Spleen (tissue), 11 donors: ENCODE measurements around the gene ALDH4A1. TPM values are rescaled to one million over a fixed set of nuclear protein-coding genes. Genes with fewer than 3 reads are reported as not detected.
A peak's percentile ranks its signal among the peaks of the same experiment; 100 is the strongest.

Experiments used
- DNase-seq: peaks from one replicate; pipeline ENCODE4 v3.0.0-alpha.2; 2020
- H3K27ac ChIP-seq, 8 donors: fragments of 200-600 bp; sonication (generic) in 7 of 8; 1 replicate in 4 of 8; 2 replicates in 4 of 8; pipeline versions ENCODE4 v1.5.0 to v1.8.0; 2016 to 2021; ENCODE audit warnings: inconsistent platforms in 4 of 8, mild to moderate bottlenecking in 4 of 8, moderate library complexity in 1 of 8
- H3K27me3 ChIP-seq, 7 donors: fragments of 200-600 bp; sonication (generic) in 6 of 7; replicated peaks in 1 of 7; 1 replicate in 4 of 7; 2 replicates in 3 of 7; pipeline versions ENCODE4 v1.5.0 to v1.8.0; 2016 to 2021; ENCODE audit warnings: inconsistent platforms in 3 of 7, mild to moderate bottlenecking in 1 of 7
- H3K36me3 ChIP-seq, 6 donors: fragments of 200-600 bp; sonication (generic) in 5 of 6; 1 replicate in 4 of 6; 2 replicates in 2 of 6; pipeline versions ENCODE4 v1.5.0 to v1.8.0; 2016 to 2021; ENCODE audit warnings: inconsistent platforms in 2 of 6
- H3K4me1 ChIP-seq, 6 donors: fragments of 200-600 bp; sonication (generic) in 5 of 6; 1 replicate in 3 of 6; 2 replicates in 3 of 6; pipeline versions ENCODE4 v1.5.0 to v1.8.0; 2016 to 2021; ENCODE audit warnings: inconsistent platforms in 3 of 6
- H3K4me3 ChIP-seq, 8 donors: fragments of 200-600 bp; sonication (generic) in 7 of 8; 1 replicate in 4 of 8; 2 replicates in 4 of 8; pipeline versions ENCODE4 v1.5.0 to v1.8.0; 2016 to 2021; ENCODE audit warnings: inconsistent platforms in 4 of 8, mild to moderate bottlenecking in 4 of 8, moderate library complexity in 2 of 8
- H3K9me3 ChIP-seq, 8 donors: fragments of 200-600 bp; sonication (generic) in 7 of 8; 1 replicate in 4 of 8; 2 replicates in 4 of 8; pipeline versions ENCODE4 v1.5.0 to v1.8.0; 2016 to 2021; ENCODE audit warnings: inconsistent platforms in 4 of 8
- POLR2A ChIP-seq, 3 donors: fragments of 450-650 bp; IDR thresholded peaks; one replicate each; pipeline ENCODE4 v1.5.1; 2017; ENCODE audit warnings: antibody characterized with exemption in 3 of 3, mild to moderate bottlenecking in 1 of 3
- POLR2AphosphoS5 ChIP-seq, 3 donors: sonication (generic); formaldehyde crosslinking; IDR thresholded peaks; one replicate each; pipeline ENCODE4 v1.5.1; 2017; ENCODE audit warnings: antibody characterized with exemption in 3 of 3
- WGBS, 5 donors: extraction: QIAGEN DNeasy Blood & Tissue Kit in 3 of 5; methylation state at CpG; one replicate each; pipeline versions ENCODE4 v1.1.5 to v1.1.7; 2013 to 2018; 5-methylcytosine and 5-hydroxymethylcytosine counted together
- intact Hi-C: fragments of 100-400 bp; cut with DNase I; formaldehyde crosslinking; loops from one replicate; pipeline ENCODE4 v1.15.0; 2023; ENCODE audit warnings: low total_unique reads
- polyA plus RNA-seq, 3 donors: library from polyadenylated mRNA; stranded (reverse); fragments of 200-250 nt; gene quantifications; one replicate each; pipeline ENCODE4 v1.2.1, GENCODE V29; 2013
- total RNA-seq, 7 donors: library from RNA; depleted of rRNA in 3 of 7; stranded (reverse); fragments of >200 nt in 3 of 7; fragmentation: NEBNext Ultra II Directional in 4 of 7; extraction: Animal tissue kit (Norgen Biotek cat#: 25700) in 4 of 7; gene quantifications; one replicate each; pipeline versions ENCODE4 v1.1.0 to v1.2.1, GENCODE V29; 2016 to 2021
- TF ChIP-seq, protein P1 (sequence below), 11 experiments: fragments of 200-600 bp in 7 of 11; fragments of 450-650 bp in 4 of 11; sonication (generic) in 4 of 11; IDR thresholded peaks in 8 of 11; conservative IDR thresholded peaks in 3 of 11; 1 replicate in 7 of 11; 2 replicates in 4 of 11; pipeline versions ENCODE4 v1.4.0 to v1.8.0; 2016 to 2021; ENCODE audit warnings: antibody characterized with exemption in 11 of 11, inconsistent platforms in 4 of 11, mild to moderate bottlenecking in 1 of 11
- donor health status: healthy with polysubstance abuse.
- donor health status: DM: no; HTN: no; CAD: no; lungs with moderate emphysema.
- donor health status: DM: no; HTN: no; CAD: no.
- donor health status: Bipolar disorder and iron deficiency.
- donor health status: healthy.
- donor health status: DM: no; HTN: no; CAD: no.
- donor health status: DM: yes; HTN: yes; CAD: no.

Gene ALDH4A1
- total and polyA plus RNA-seq, 10 donors = 3.5 to 11.2 (median 8.0) TPM

GRCh38 chr1:18831656-18832055 is 70.7 kb downstream of the ALDH4A1 start:
- no peaks in the 10 kb centered on the region for H3K4me1 ChIP-seq
- no peaks in the 10 kb centered on the region for H3K36me3 ChIP-seq
- no peak overlapping the region for H3K4me3 ChIP-seq
- peaks cover 0 to 56% (median 0%) of the 10 kb centered on the region in 7 donors for H3K27me3 ChIP-seq
- WGBS, 5 donors = 60 to 100% (median 85%) methylated on average over 1 to 2 of the region's 2 CpGs
- H3K27ac ChIP-seq = no peak overlapping the region
- intact Hi-C loops = no loop called here
- TF ChIP-seq POLR2AphosphoS5 (IDR thresholded peaks at IDR 0.05) (no peak), POLR2A (IDR thresholded peaks at IDR 0.05) (no peak)
- TF ChIP-seq, protein P1, sequence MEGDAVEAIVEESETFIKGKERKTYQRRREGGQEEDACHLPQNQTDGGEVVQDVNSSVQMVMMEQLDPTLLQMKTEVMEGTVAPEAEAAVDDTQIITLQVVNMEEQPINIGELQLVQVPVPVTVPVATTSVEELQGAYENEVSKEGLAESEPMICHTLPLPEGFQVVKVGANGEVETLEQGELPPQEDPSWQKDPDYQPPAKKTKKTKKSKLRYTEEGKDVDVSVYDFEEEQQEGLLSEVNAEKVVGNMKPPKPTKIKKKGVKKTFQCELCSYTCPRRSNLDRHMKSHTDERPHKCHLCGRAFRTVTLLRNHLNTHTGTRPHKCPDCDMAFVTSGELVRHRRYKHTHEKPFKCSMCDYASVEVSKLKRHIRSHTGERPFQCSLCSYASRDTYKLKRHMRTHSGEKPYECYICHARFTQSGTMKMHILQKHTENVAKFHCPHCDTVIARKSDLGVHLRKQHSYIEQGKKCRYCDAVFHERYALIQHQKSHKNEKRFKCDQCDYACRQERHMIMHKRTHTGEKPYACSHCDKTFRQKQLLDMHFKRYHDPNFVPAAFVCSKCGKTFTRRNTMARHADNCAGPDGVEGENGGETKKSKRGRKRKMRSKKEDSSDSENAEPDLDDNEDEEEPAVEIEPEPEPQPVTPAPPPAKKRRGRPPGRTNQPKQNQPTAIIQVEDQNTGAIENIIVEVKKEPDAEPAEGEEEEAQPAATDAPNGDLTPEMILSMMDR (IDR thresholded peaks at IDR 0.05 in 8 of 11, conservative IDR thresholded peaks at IDR 0.05 in 3 of 11) = no peak
- H3K9me3 ChIP-seq = peaks cover 0 to 45% (median 9%) of the 10 kb centered on the region in 8 donors
- DNase-seq = peak; percentile 32

- Histone ChIP-seq H3K27me3 (peaks cover 0 to 52% (median 0%) of the 10 kb centered on the region in 7 donors), H3K36me3 (no peaks in the 10 kb centered on the region), H3K9me3 (peaks cover 0 to 45% (median 9%) of the 10 kb centered on the region in 8 donors), H3K4me3 (no peak overlapping the region), H3K27ac (no peak overlapping the region), H3K4me1 (no peaks in the 10 kb centered on the region)
- intact Hi-C loops = no loop called here
- 45 to 75% (median 58%) methylated on average over 10 to 12 of the region's 12 CpGs for WGBS, 5 donors
- TF ChIP-seq POLR2A (IDR thresholded peaks at IDR 0.05) = no peak
- TF ChIP-seq, protein P1 (IDR thresholded peaks at IDR 0.05 in 8 of 11, conservative IDR thresholded peaks at IDR 0.05 in 3 of 11) = no peak
- no peak for TF ChIP-seq POLR2AphosphoS5 (IDR thresholded peaks at IDR 0.05)
- DNase-seq = no peak
Measured at GRCh38 chr1:18830596-18830995, 71.8 kb downstream of the ALDH4A1 start.

- TF ChIP-seq POLR2AphosphoS5 (IDR thresholded peaks at IDR 0.05) = no peak
- TF ChIP-seq, protein P1 (IDR thresholded peaks at IDR 0.05 in 8 of 11, conservative IDR thresholded peaks at IDR 0.05 in 3 of 11) = no peak
- no peak for TF ChIP-seq POLR2A (IDR thresholded peaks at IDR 0.05)
- WGBS, 5 donors = 84 to 100% (median 97%) methylated on average over 1 of the region's 1 CpG
- intact Hi-C loops = no loop called here
- no peak for DNase-seq
- peaks cover 0 to 45% (median 9%) of the 10 kb centered on the region in 8 donors for H3K9me3 ChIP-seq
- no peak overlapping the region for H3K27ac ChIP-seq
- H3K36me3 ChIP-seq = no peaks in the 10 kb centered on the region
- no peak overlapping the region for H3K4me3 ChIP-seq
- H3K27me3 ChIP-seq = peaks cover 0 to 47% (median 0%) of the 10 kb centered on the region in 7 donors
- no peaks in the 10 kb centered on the region for H3K4me1 ChIP-seq
Measured at GRCh38 chr1:18829671-18830070, 72.7 kb downstream of the ALDH4A1 start.

GRCh38 chr1:18828224-18828623 is 74.1 kb downstream of the ALDH4A1 start:
- no peak for DNase-seq
- Histone ChIP-seq H3K9me3 (peaks cover 0 to 45% (median 9%) of the 10 kb centered on the region in 8 donors), H3K4me1 (no peaks in the 10 kb centered on the region), H3K36me3 (no peaks in the 10 kb centered on the region), H3K27ac (no peak overlapping the region), H3K4me3 (no peak overlapping the region), H3K27me3 (peaks cover 0 to 35% (median 0%) of the 10 kb centered on the region in 7 donors)
- TF ChIP-seq POLR2A (IDR thresholded peaks at IDR 0.05) = no peak
- TF ChIP-seq POLR2AphosphoS5 (IDR thresholded peaks at IDR 0.05) = no peak
- TF ChIP-seq, protein P1 (IDR thresholded peaks at IDR 0.05 in 8 of 11, conservative IDR thresholded peaks at IDR 0.05 in 3 of 11) = no peak
- intact Hi-C loops = no loop called here
- 39 to 64% (median 49%) methylated on average over 2 of the region's 2 CpGs for WGBS, 5 donors
